GM18951 (cell line): ENCODE data around the gene ADCY9.

Experiments
- POLR2A ChIP-seq: IDR thresholded peaks from 4 replicates; pipeline ENCODE4 v1.6.1; 2011; ENCODE audit warnings: mild to moderate bottlenecking; ENCODE audit not compliant: insufficient read length, insufficient read depth; ENCODE audit errors: extremely low read depth
- in situ Hi-C: fragments of 300-500 bp; cut with MboI; formaldehyde crosslinking; loops from one replicate; pipeline ENCODE4 v1.12.0; 2022; ENCODE audit warnings: low sequenced_read_pairs, mixed read lengths, inconsistent platforms; ENCODE audit not compliant: unreplicated experiment

Gene ADCY9

DNA sequence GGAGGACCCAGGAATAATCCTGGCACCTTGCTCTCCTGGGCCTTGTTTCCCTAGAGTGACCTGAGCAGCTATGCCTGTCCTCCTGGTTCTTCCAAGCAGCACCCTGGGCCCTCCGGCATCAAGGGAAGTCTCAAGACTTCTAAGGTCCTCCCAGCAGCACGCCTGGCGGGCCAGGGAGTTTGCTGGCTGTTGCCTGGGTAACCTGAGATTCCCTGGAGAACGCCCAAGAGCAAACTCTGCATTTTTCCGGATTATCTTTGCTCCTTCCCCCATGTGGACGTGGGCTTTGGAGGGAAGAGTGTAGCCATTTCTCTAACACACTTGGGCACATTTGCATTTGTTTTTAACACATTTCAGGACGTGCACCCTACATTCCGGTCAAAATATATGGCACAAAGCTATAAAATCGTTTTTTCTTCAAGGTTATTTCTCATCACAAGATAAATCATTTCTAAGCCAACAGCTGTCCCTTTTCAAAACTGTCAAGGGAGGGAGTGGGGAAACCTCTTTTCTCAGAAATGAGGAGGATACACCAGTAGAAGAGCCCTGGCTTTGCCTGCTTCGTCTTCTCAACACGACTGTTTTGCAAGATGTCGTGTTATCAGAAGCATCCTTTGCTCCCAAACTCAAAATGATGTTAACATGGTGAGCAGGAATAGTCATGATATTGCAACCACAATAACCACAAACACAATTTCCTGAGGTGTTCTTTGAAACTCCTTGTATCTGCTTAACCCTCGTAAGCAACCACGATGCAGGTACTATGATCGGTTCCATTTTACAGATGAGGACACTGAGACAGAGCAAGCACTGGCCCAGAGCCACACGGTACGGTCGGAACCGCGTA is 116.5 kb downstream of the ADCY9 start:
- TF ChIP-seq POLR2A = no peak
- in situ Hi-C loops = no loop called here

DNA sequence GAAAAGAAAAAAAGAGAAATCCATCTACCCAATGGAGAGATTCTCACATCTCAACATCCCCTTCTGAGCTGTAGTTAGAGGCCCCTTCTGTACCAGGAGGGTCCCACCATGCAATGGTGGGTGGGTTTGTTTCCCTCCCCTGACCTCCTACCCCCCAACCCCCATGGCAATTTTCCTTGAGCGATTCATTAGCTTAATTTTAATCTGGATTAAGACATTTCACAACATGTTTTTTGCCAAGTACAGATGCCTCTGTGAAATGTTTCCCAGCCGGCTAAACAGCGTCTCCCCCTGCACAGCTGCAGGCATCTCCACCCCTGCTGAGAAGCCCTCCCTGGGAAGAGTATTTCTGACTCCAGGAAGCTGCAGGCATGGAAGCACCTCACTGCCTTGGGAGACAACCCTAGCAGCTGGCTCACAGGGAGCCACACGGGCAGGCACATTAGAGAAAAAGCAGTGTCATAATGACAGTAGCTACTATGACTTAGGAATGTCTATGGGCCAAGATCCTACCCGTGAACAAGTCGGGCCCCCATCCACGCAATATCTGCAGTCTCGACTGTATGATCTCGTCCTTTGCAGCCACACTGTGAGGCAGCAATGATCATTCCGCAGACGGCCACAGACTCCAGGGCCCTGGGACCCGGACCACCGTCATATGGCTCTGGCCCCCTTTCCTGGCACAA is 117.3 kb downstream of the ADCY9 start:
- in situ Hi-C loops = no loop called here
- TF ChIP-seq POLR2A = no peak

DNA sequence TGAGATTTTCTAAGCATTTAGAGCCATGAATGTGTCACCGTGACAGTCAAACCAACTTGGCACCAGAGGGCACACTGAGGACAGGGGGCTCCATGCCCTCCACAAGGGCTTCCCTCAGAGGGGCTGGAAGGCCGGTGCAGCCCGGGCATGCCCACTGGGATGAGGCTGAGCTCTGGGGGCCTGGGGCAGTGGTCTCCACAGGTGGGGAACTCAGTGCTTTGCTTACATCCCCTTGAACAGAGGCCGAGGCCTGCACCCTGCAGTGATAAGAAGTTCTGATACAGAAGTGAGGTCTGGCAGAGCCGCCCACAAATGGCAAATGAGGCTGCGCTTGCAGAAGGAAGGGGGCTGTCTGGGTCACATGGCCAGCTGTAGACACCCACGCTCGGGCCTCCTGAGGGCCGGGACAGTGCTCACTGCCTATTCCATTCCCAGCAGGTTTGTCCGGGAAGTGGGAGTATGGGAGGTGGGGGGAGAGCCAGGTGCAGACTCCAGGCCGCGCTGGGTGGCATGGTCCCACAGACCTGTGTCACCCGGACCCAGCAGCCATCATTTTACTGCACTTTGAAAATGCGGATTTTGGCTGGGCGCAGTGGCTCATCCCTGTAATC is 118.9 kb downstream of the ADCY9 start:
- in situ Hi-C loops = no loop called here
- no peak for TF ChIP-seq POLR2A

DNA sequence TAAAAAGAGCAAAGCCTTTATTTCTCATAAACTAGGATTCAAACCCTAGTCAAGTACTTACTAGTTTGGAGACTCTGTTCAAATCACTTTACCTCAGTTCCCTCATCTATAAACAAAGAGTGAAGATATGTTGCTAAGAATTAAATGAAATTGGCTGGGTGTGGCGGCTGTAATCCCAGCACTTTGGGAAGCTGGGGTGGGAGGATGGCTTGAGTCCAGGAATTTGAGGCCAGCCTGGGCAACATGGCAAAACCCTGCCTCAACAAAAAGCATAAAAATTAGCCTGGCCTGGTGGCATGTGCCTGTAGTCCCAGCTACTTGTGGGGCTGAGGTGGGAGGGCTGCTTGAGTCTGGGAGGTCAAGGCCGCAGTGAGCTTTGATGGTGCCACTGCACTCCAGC is 121.2 kb downstream of the ADCY9 start:
- in situ Hi-C loops = no loop called here
- TF ChIP-seq POLR2A = no peak

DNA sequence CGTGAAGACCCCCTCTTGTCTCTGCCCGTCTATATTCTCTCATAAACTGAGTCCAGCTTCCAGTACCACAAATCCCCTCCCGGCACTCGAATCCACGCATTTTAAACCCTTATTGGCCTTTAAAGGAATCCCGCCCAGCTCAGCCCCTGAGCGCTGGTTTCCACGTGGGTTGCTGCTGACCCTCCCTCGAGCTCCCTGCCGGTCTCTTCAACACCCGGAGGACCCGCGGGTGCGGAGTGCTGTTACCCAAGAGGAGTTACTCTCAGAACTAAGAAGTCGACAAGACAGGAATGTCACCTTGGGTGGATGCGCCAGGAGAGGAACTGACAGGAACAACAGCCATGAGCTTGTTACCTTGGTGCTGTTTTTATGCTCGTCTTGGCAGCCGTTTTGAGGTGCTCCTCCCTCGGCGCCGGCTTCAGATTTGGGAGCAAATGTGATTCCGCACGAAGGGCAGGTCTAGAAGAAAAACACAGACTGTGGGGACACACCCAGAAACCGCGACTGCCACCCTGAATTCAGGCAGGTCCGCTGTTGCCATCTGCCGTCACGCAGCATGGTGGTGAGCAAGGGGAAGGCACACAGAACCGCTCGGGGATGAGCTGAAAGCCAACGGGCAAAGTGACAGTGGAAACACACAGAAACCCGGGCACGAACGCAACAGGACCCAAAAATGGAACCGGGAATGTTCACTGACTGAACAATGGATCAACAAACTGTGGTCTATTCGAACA is 123.0 kb downstream of the ADCY9 start:
- TF ChIP-seq POLR2A = no peak
- in situ Hi-C loops = no loop called here

DNA sequence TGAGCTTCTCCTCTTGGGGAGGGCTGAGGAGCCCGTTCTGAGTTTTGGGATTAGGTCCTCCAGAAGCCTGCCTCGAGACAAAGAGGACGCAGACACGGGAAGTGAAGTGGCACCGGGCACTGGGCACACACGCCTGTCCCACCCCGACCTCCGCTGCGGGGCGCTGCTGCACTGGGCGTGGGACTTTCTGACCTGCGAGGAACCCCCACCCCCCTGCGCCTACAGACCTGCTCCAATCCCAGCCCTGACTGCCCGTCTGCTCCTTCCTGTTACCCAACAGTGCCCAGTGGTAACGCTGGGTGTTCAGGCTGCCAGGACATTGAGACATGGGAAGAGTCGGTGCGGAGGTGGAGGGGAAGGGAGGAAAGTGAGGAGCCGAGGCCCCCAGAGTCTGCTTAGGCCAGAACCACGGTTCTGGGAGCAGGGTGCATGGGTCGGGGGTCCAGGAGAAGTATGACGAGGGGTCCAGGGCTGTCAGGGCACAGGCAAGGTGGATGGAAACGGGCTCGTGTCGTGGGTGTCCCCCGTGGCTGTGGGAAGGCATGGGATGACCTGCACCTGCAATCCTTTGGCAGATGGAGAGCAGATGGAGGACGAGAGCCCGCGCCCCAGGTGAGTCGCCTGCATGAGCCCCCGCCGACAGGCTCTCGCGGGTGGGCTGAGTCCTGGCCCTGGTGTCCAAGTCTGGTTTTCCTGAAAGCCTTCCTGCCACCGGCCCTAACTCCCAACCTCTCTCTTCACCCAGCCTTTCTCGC is 123.8 kb downstream of the ADCY9 start:
- in situ Hi-C loops = no loop called here
- no peak for TF ChIP-seq POLR2A

DNA sequence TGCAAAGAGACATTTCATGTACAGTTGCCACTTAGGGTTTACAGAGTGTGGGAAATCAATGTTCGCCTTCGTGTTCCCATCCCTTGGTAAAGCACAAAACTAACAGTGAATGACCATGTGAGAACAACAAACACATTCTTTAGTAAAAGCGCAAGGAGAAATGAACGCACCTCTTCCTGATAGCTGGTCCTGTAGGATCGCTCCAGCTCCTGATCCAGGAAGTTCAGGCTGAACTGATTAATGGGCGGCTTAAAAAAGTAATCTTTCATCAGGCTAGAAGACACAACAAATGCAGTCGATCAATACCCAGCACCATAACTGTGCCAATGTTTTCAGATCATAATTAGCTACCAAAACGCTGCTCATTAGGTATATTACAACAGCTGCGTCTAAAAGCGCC is 127.4 kb downstream of the ADCY9 start:
- TF ChIP-seq POLR2A = no peak
- in situ Hi-C loops = no loop called here

DNA sequence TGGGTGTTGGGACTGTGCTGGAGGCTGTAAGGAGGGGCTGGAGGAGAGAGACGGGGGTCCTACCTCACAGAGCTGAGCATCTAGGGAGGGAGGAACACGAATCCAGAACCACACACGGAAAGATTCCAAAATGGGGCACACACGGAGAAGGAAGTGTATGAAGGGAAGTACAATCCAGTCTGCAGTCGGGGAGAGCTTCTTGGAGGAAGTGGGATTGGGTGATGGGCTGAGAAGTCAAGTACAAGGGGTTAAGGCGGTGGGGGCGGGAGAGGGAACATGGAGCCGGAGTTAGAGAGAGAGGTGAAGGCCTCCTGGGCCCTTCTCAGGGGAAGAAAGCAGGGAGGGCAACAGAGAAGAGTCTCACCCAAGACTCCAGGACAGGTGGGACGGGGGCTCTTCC is 128.2 kb downstream of the ADCY9 start:
- no peak for TF ChIP-seq POLR2A
- in situ Hi-C loops = no loop called here

DNA sequence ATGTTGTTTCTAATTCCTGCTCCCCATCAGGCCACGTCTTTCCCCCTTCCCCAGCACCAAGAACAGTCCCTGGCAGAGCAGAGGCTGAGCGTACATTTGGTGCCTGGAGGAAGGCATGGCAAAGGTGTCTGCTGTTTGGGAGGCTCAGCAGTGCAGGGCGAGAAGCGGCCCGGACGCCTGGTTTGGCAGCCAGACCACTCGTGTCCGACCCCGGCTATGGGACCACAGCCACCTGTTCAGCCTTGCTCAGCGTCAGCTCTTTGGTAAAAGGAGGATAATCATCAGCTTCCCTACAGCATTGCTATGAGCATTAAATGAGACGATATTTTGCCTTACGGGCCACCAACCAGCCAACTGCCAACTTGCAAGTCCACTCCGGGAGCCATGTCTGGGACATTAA is 129.0 kb downstream of the ADCY9 start:
- in situ Hi-C loops = no loop called here
- no peak for TF ChIP-seq POLR2A

DNA sequence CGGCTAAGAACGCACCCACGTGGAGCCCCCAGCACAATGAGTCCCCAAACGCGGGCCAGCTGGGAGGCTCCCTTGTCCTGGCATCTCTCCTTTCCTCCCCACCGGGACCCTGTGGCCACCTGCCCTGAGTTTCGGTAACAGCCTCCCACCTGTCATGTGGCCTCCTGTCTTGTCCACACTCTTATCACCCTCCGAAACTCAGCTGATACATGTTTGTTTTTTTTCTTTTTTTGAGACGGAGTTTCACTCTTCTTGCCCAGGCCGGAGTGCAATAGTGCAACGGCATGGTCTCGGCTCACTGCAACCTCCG is 130.1 kb downstream of the ADCY9 start:
- in situ Hi-C loops = no loop called here
- no peak for TF ChIP-seq POLR2A

DNA sequence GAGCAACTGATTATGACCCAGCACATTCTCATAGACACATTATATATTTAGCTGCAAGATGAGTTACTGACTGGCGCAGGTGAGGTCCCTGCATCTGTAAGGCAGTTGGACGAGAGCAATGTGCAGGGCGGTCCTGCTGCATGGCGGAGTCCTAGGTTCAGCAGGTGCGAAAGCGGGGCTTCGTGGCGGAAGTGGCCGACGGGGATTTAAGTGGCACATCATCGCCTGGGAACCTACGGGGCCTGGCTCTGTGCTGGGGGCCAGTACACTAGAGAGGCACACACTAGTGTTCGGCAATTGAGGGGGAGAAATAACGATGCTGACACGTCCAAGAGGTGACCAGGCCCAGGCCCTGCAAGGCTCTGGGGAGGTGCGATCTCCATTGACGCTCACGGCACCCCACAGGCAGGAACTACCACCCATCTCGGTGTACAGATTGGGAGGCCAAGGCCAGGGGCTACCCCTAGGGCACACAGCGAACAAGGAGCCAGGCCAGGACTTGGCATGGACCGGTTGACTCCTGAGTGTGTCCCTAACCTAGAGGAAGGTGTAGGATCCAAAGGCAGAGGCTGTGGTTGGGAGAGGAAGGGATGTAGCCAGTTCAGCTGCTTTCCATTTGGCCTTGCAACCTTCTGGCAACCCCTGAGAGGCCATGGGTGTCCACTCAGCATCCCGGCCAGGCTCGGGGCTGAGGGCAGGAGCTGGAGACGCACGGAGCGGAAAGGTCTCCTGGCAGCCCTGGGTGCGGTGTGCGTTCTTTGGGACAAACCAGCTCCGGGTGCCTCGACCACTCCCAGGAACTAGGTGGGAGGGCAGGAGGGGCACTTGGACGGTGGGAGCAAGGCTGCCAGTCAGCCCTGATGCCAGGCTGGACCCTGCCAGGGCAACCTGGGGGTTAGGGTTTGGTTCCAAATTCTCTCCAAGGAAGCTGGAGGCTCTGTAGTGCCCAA is 131.9 kb downstream of the ADCY9 start:
- in situ Hi-C loops = no loop called here
- no peak for TF ChIP-seq POLR2A

DNA sequence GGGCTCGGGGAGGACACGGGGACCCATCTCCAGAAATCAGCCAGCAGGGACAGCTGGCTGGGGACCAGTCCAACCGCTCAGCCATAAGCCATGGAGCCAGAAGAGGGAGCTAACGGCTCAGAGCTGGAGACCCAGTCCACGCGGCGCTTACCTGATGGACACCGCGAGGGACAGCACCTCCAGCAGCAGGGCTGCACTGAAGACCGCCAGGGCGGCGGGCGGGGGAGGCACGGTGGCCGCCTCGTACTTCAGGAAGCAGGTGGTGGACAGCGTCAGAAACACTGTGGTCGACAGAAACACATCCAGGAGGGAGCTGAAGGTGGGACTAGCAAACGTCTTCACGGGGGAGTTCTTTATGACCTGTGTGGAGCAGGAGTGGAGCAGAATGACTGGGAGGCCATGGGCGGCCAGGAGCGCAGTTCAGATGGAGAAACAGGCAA is 133.1 kb downstream of the ADCY9 start:
- in situ Hi-C loops = no loop called here
- no peak for TF ChIP-seq POLR2A
